Mesenteric fat pad (tissue), 1 donor: ENCODE measurements around the gene AOC3. TPM values are rescaled to one million over a fixed set of nuclear protein-coding genes. Genes with fewer than 3 reads are reported as not detected.
"Not testable (repeated sequence)": the region's sequence is repeated elsewhere in the genome, so short reads cannot be mapped to it uniquely, and the experiment has no call there.

Experiments used
- DNase-seq: peaks from one replicate; pipeline ENCODE4 v3.0.0-alpha.2; 2020; ENCODE audit warnings: low spot score
- microRNA-seq: library from miRNA; unstranded; fragments of <30 nt; microRNA quantifications from one replicate; pipeline ENCODE4 v1.2.0, GENCODE V29; 2020; ENCODE audit warnings: borderline number of aligned reads
- total RNA-seq: library from RNA; stranded (reverse); fragmentation: NEBNext Ultra II Directional; extraction: Animal tissue kit (Norgen Biotek cat#: 25700); gene quantifications from one replicate; pipeline ENCODE4 v1.2.1, GENCODE V29; 2021
- donor health status: DM: yes; HTN: yes; CAD: no.

AOC3 gene
- total RNA-seq, 1 donor from 2014 or later = 528 TPM

DNA sequence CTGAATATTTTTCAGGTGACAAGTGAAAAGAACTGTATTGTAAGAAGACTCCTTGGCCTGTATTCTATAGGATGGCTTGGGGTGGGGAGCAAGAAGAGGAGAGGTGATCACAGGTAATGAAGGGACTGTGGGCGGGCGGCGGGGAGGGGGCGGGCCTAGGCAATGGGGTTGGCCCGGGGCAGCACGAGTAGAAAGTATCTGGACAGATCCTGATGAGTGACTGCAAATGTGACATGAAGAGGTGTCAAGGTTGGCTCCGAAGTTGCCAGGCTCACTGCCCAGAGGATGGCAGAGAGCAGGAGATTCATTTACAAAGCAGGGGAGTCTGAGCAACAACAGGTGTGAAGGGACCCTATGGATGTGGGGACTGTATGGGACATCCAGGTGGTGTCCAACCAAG lies 38.8 kb downstream of the AOC3 start:
- no peak for DNase-seq

- DNase-seq = no peak
Observed at GRCh38 chr17:42891539-42892152, 40.6 kb downstream of the AOC3 start.

DNA sequence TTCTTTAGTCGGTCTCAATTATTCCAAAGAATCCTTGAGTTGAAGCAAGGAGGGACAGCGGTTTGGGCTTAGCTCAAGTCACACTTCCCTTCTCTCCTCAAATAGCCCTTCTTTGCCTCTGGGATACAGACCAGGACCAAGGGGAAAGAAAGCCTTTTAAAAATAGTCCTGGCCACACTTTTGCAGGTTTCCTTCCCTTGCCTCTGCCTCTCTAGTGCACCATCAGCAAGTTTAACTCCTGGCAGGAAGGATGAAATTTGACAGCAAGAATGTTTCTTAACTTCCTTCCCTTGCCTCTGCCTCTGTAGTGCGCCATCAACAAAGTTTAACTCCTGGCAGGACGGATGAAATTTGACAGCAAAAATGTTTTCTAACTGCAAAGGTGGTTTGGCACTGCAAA lies 42.4 kb downstream of the AOC3 start:
- no peak for DNase-seq

GRCh38 chr17:42894283-42895184 lies 43.5 kb downstream of the AOC3 start:
- DNase-seq = no peak

DNA sequence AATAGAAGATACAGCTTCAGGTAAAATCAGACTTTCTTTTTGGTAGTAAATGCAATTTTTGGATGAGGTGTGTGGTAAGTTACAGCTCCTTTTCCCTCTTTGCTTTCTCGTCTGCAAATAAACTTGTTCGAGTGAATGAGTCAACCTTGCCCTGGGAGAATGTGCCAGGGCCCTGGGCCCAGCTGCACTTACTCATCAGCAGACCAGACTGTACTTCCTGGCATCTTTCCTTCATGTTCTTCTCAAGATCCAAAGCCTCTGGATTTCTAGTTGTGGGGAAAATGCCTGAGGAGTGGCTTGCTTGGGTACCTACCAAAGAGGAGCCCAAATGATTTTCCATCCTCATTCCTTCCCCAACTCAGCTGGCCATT lies 44.2 kb downstream of the AOC3 start:
- no peak for DNase-seq

GRCh38 chr17:42898147-42898811 lies 47.3 kb downstream of the AOC3 start:
- no peak for DNase-seq

- not testable (repeated sequence) for DNase-seq
Observed at GRCh38 chr17:42899981-42900380, 49.0 kb downstream of the AOC3 start.

- DNase-seq = no peak
Observed at GRCh38 chr17:42900460-42901331, 49.7 kb downstream of the AOC3 start, which contains the start of gene G6PC1. G6PC1 (plus strand) TSS chr17:42900799; CDS start chr17:42900877, 78 bp downstream.

DNA sequence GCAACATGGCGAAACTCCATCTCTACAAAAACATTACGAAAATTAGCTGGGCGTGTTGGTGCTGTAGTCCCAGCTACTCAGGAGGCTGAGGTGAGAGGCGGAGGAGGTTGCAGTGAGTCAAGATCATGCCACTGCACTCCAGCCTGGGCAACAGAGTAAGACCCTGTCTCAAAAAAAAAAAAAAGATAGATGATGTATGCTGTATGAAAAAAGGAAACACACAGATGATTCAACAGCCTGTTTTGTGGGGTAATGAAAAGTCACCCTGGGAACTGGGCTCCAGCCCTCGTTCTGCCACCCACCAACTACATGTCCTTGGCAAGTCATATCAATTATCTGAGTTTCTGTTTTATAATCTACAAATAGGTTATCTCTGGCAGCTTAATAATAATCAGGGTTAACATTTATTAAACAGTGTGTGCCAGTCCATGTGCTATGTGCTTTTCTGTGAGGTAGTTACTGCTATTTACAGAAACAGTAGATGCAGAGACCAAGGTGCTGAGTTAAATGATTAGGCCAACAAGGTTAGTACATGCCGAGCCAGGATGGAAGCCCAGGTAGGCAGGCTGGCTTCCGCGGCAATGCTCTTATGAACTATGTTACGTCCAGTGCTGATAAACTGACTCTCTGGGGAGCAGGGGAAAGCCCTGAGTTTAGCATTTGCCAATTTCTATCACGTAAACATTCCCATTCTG lies 50.7 kb downstream of the AOC3 start:
- DNase-seq = no peak

DNA sequence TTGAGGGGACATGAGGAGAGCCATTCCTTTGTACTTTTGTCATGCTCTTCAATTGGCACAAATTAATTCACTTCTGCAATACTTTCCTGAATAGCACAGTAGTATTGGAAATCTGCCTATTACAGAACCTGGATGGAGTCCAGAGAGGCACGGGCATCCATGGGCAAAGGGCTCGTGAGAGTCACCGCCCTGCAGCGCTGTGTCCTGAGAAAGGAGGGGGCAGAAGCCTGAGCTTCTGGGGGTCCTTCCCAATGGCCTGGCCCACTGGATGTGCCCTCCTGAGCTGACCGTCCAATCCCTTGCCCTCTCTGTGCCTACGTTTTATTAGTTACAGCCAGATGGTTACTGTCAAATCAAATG lies 53.1 kb downstream of the AOC3 start:
- DNase-seq = no peak

DNA sequence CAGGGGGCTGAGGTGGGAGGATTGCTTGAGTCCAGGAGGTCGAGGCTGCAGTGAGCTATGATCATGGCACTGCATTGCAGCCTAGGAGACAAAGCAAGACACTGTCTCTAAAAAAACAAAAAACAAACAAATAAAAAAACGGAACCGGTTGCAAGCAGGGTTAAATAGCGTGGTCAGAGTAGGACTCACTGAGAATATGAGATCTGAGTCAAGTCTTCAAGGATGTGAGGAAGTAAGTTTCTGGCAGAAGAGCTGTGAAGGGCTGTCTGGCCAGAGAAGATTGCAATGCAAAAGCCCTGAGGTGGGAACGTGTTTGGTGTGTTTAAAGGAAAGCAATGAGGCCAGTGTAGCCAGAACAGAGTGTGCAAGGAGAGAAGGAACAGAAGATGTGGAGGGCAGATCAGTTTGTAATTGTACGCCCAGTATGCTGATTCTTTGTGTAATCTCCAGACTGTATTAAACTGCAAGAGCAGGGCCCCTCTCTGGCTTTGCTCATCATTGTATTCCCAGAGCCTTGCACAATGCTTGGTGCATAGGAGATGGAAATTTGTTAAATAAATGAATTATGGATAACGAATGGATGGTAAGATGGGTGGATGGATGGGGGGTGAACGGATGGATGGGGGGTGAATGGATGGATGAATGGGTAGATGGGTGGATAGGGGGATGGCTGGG lies 55.9 kb downstream of the AOC3 start:
- DNase-seq = no peak

Small RNA genes within 50 kb of the gene (microRNA-seq; reads per million reads assigned to microRNA genes)
- gene MIR6781 = not detected

Other genes with a start within 250 kb of the AOC3 start
- 63.9 TPM for gene RETREG3, start 241.8 kb upstream of the AOC3 start, total RNA-seq
- gene TUBG1, start 241.5 kb upstream of the AOC3 start, total RNA-seq = 45.2 TPM
- 17.6 TPM for gene TUBG2, start 191.9 kb upstream of the AOC3 start, total RNA-seq
- 16.8 TPM for gene PLEKHH3, start 174.2 kb upstream of the AOC3 start, total RNA-seq
- 1.2 TPM for gene CCR10, start 169.4 kb upstream of the AOC3 start, total RNA-seq
- gene CNTNAP1, start 168.7 kb upstream of the AOC3 start, total RNA-seq = 3.7 TPM
- gene EZH1, start 106.2 kb upstream of the AOC3 start, total RNA-seq = 50.5 TPM
- gene RAMP2, start 90.0 kb upstream of the AOC3 start, total RNA-seq = 58.2 TPM
- gene VPS25, start 77.8 kb upstream of the AOC3 start, total RNA-seq = 41.1 TPM
- gene WNK4, start 70.6 kb upstream of the AOC3 start, total RNA-seq = not detected
- gene COA3, start 52.5 kb upstream of the AOC3 start, total RNA-seq = 56.7 TPM
- not detected for gene CNTD1, start 52.3 kb upstream of the AOC3 start, total RNA-seq
- gene BECN1, start 26.9 kb upstream of the AOC3 start, total RNA-seq = 82.0 TPM
- 144 TPM for gene PSME3, start 17.8 kb upstream of the AOC3 start, total RNA-seq
- 10.5 TPM for gene AOC2, start 6.6 kb upstream of the AOC3 start, total RNA-seq
- not detected for gene G6PC1, start 49.6 kb downstream of the AOC3 start, total RNA-seq
- 39.2 TPM for gene AARSD1, start 113.3 kb downstream of the AOC3 start, total RNA-seq
- not detected for gene PTGES3L, start 128.9 kb downstream of the AOC3 start, total RNA-seq
- 10.6 TPM for gene RUNDC1, start 129.4 kb downstream of the AOC3 start, total RNA-seq
- gene RPL27, start 147.2 kb downstream of the AOC3 start, total RNA-seq = 838 TPM
- 33.5 TPM for gene IFI35, start 155.6 kb downstream of the AOC3 start, total RNA-seq
- gene VAT1, start 171.2 kb downstream of the AOC3 start, total RNA-seq = 315 TPM
- gene RND2, start 174.0 kb downstream of the AOC3 start, total RNA-seq = 0.45 TPM